Measurements from ENCODE around the gene COL4A2.
"Not testable (repeated sequence)": the region's sequence is repeated elsewhere in the genome, so short reads cannot be mapped to it uniquely, and the experiment has no call there.

The COL4A2 gene

DNA sequence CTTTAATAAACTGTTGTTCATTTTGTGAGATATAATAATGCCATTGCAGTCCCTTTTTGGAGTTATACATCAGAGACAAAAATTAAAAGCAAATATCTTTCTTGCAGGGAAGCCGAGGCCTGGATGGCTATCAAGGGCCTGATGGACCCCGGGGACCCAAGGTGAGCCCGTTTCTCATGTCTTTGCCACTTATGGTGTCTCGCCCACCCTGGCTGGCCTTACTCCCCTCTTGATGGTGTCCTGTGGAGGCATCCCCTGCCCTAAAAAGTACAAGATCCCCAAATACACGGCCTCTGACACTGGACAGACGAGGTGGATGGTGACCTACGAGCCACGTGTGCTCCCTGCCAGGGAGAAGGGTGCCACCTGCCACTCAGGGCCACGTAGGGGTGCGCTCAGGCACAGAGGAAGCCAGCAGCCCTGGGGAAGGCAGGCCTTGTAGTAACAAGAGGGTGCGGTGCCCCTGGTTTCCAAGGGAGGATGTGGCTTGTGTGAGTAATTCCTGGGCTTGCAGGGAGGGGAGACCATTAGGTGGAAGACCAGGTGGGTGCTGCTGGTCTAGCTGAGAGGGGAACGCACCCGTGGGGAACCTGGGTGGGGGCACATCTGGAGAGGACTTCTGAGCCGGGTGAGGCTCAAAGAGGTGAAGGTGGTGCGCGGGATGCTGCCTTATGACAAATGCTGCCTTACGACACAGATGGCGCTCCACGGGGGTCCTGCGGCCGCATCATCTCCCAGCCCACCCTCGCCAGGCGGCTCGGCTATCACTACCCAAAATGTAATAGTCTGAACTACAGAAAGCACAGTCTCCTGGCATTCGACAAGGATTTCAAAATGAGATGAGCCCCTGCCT is 138.9 kb downstream of the COL4A2 start:
- no peak for DNase-seq

DNA sequence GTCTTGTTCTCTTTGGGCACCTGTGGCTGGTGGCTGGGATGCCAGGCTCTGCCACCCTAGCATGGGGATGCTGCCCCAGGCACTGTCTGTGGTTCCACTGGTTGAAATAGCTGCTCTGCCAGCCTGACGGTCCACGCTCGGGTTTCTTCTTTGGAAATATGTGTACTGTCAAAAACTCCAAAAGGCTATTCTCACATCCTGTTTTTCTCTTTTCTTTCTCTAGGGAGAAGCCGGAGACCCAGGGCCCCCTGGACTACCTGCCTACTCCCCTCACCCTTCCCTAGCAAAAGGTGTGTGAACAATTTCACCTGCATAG is 139.4 kb downstream of the COL4A2 start:
- DNase-seq, result no peak

DNA sequence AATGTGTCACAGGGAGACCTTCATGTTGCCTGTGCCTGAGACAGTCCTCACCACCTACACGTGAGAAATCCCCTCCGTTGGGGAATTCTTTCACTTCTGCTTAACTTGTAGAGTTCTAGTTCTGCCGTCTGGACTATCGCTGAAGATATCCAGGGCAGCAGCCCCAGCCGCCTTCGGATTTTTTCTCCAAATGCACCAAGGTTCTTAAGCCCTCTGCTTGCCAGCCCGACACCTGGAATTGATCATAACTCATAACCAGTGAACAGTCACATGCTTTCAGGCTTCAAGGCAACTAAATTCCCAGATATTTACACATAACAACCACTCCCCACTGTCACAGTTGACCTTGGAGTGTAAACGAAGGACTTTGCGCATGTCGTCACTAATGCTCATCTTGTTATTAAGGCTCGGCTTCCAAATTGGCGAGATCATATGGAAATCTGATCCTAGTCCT is 140.0 kb downstream of the COL4A2 start:
- DNase-seq, result no peak

DNA sequence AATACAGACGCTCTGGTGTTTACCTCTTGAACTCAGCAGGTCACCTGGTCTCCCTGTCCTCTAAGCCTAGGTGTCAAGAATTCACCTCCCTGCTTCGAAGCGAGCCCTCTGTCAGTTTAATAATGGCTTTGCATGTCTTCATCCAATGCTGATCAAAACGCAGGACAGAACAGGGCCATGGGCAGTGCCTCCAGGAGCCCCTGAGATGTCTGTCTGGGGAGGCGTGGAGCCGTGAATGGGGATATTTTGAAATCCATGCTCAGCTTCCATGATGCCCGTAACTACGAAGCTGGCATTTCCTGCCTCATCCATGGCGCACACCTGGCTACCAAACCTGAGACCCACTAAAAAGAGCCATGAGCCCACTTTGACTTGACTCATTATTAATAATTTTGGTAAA is 140.7 kb downstream of the COL4A2 start:
- DNase-seq, result no peak

DNA sequence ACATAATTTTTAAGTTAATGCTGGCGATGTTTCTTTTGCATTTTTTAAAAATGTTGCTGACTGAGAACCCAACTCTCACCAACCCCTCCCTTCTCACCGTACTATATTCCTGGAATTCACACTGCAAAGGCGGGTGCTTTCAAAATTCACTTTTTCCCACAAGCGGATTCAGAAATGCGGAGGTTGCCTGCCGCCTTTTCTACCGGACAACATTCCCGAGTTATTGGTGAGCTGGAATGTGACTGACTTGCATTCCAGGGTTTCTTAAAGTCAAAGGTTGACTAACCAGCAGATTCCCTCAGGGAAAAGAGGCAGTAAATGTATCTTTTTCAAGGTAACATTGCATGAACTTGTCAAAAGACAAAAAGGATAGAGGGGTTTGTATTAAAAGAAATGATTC is 141.1 kb downstream of the COL4A2 start:
- no peak for DNase-seq

DNA sequence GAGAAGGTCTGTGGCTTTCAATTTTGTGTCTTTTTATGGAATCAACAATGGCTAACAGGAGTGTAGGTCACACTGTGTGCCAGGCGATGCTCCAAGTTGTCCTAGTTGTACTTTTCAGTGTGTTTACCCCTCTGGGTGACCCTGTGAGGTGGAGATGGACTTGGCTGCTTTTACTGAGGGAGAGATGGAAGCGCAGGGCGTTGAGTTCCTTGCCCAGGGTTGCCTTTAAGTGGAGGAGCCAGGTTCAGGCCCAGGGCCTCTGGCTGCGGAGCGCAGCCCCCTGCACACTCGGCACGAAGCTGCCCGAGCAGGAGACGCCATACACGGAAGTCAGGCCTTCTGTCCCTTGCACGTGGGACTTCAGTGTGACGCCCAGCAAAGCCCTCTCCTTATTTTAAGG is 141.6 kb downstream of the COL4A2 start:
- no peak for DNase-seq

DNA sequence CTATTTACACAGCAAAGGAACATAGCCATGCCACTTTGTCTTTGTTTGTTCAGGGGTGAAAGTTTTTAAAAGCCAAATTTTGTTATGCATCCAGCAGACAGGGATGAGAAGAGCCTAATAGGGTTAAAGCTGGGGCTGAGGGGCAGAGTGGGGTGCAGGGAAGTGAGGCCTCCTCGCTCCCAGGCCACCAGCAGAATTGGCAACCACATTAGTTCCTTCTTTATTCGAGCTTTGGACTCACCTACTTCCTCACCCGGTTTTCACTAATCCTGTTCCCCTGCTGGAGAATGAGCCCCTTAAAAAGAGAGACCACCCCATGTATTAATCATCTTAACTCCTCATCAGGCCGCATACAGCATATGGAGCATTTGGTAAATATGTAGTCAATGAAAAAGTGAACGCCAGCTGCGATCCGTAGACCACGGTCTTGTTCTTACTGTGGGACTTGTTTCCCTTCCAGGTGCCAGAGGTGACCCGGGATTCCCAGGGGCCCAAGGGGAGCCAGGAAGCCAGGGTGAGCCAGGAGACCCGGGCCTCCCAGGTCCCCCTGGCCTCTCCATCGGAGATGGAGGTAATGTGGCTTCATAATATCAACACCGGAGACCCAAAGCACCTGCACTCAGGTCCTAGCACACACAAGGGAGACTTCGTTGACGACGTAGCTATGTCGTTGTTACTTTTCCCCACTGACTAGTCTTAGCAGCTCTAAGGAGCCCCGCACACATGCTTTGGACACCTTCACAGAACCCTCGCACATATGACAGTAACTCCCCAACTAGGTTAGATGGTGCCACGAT is 142.3 kb downstream of the COL4A2 start:
- no peak for DNase-seq

DNA sequence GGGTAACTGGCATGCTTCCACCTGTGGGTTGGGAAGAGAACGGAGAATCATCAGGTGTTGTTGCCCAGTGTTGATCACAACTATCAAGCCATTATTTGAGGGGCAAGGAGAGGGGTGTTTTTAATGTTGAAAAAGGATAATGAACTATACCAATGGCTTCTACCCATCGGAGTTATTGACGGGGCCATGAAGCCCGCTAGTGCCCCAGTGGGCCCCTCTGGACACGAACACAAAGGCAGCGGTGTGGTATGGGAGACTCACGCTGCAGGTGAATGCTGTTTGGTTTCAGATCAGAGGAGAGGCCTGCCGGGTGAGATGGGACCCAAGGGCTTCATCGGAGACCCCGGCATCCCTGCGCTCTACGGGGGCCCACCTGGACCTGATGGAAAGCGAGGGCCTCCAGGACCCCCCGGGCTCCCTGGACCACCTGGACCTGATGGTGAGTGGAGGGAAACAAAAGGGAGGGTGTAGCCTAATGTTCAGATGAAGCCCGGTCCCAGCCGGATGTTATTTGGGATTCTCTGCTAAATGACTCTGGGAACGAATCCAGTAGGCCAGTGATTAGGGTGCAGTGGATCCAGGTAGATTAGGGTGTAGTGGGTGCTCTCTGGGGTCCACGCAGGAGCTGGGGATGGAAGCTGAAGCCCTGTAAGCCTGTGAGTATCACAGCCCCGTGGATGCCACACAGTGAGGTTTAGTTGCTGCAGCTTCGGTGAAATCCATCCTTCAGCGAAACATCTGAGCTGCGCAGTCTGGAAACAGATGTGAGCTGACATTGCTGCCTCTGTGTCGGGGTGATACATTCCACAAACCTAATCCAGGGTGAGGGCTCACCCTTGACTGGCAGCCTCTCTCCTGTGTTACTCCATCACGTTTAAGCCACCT is 143.2 kb downstream of the COL4A2 start:
- DNase-seq, result no peak

DNA sequence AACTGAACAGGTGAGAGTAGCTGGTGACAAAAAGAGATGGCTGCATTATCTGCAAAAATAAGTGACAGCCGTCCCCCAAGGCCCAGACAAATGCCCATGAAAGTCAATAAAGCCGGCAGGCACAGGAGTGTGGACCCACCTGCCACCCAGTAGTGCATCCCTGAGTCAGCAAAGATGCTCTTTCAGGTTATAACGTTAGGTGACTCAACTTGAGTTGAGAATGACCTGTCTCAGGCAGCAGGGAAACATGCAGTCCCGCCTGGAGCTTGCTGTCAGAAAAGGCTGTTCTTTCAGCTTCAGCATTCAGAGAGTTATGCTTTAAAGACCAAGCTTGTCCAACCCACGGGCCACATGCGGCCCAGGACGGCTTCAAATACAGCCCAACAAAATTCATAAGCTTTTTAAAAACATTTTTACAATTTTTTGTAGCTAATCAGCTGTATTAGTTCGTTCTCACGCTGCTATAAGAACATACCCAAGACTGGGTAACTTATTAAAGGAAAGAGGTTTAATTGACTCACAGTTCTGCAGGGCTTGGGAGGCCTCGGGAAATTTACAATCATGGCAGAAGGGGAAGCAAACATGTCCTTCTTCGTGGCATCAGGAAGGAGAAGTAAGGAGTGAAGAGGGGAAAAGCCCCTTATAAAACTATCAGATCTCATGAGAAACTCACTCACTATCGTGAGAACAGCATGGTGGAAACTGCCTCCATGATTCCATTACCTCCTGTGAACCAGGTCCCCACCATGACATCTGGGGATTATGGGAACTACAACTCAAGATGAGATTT is 144.1 kb downstream of the COL4A2 start:
- DNase-seq, result no peak

DNA sequence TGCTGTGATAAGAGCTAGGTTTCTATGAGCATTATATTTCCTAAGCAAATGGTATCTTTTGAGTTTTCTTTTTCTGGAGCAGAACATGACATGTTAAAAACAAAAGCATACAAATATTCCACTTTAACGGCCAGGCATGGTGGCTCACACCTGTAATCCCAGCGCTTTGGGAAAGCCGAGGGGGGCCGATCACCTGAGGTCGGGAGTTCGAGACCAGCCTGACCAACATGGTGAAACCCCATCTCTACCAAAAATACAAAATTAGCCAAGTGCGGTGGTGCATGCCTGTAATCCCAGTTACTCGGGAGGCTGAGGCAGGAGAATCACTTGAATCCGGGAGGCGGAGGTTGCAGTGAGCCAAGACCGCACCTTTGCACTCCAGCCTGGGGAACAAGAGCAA is 146.0 kb downstream of the COL4A2 start:
- DNase-seq, result not testable (repeated sequence)

DNA sequence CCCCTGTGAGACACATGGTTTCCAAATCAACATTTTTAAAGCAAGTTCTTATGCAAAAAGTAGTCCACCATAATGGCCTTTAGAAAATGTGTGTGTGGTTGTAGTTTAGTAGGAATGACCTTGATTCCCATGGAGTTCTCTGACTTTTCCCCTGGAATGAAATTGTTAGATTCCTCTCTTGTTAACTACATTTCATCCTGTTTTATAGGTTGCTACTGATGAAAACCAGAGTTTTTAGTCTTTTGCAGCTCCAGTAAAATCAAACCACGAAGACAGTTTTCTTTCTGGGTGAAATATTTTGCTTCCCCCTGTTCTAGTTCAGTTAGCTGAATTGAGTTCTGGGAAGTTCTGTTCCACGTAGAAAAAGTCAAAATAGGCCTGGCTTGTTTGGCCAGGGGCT is 146.7 kb downstream of the COL4A2 start:
- no peak for DNase-seq

DNA sequence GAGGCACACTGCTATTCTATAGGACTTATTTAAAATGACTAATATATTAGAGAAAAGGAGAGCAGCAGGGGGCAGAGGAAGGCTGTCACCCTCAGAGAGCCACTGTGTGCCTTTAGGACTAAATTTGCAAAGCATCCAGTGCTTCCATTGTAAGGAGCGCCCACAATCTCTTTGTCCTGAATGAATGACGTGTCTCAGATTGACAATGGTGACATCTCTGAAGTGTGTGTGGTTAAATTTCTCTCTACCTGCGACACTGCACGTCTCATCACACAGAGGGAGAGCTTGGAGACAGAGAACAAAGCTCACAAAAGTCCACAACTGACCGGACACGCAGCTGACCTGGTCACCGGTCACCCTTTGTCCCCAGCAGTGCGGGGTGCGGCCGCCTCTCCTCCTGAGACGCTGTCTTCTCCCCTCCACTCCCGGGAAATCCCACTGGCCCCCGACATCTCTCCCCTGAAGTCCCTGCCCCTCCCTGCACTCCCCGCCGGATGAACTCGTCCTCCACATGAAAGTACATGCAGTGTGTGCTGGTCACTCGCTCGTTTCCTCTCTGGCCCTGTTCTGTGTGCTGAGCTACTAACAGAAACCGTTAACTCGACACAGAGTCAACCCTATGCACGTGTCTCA is 147.3 kb downstream of the COL4A2 start:
- no peak for DNase-seq

DNA sequence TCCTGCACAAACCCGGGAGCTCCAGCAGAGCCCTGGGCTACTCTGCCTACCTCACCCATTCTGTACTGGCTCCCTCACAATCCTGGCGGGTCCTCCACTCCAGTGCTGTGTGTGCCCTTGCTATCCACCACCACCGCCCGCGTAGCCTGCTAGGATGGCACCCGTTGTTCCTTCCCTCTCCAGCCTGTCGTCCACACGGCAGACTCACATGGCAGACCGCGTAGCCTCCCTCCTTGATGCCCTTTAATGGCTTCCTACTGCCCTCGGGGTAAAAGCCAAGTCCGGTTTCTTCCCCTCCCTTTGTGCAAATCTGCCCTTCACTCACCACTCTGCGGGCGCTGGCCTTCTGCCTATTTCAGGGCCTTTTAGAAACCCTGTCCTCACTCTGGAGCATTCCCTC is 147.9 kb downstream of the COL4A2 start:
- DNase-seq, result no peak

DNA sequence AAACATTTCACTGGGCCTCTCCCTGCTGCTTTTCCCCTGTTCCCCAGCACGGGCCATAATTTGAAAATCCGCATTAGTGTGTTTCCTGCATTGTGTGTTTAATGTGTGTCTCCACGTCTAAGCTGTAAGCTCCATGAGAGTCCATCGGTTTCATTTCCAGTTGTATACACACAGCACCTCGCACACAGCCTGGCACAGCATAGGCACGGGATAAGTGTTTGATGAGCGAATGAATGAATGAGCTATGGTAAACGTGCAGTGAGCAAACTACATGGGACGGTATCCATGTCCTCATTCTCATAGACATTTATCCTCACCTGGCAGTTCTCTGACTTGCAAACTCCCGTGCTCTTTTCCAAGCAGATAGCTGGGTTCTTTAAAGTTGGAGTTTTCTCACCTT is 148.4 kb downstream of the COL4A2 start:
- DNase-seq, result no peak

DNA sequence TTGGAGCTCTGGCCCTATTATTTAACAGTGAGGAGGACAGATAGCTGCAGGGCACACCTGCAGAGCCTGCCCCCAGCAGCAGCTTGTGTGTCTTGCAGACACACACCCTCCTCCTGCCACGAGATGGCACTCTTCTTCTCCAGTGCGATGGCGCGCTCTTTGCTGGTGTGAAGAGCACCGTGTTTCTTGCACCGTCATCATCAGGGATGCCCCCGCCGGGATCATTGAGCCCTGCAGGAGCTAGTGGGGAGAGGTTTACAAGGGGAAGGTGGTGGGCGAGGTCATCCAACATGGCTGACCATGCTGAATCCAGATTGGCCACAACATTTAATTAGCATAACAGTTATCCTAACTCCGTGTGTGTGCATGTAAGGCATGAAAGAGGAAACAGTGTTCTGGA is 148.9 kb downstream of the COL4A2 start:
- peak; percentile 56 for DNase-seq

DNA sequence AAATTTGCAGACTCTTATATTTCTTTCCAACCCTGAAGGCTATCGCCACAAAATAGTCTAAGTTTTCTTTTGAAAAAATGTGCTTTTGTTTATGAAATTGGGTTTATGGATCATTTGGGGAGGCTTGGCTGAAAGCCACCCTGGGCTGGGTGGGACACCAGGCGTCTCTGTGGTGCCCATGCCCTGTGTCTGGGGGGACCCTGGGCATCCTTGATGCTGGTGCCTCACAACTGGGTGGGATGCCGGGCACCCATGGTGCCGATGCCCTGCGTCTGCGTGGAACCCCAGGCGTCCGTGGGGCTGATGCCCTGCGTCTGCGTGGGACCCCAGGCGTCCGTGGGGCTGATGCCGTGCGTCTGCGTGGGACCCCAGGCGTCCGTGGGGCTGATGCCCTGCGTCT is 149.5 kb downstream of the COL4A2 start:
- no peak for DNase-seq

DNA sequence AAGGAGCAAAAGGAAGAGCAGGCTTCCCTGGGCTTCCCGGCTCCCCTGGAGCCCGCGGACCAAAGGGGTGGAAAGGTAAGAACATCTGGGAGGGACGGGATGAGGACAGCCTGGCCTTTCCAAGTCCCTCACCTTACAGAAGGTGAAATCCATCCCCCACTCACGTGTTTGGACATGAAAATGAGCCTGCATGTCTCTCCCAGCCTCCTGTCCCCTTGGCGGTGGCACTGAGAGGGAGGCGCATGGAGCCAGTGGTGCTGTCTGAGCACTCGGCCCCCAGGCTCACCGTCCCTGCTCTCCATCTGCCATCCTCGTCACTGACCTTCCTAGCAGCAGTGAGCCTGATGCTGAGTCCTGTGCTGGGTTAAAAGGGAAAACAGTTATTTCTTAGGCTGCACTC is 150.3 kb downstream of the COL4A2 start:
- DNase-seq, result no peak

DNA sequence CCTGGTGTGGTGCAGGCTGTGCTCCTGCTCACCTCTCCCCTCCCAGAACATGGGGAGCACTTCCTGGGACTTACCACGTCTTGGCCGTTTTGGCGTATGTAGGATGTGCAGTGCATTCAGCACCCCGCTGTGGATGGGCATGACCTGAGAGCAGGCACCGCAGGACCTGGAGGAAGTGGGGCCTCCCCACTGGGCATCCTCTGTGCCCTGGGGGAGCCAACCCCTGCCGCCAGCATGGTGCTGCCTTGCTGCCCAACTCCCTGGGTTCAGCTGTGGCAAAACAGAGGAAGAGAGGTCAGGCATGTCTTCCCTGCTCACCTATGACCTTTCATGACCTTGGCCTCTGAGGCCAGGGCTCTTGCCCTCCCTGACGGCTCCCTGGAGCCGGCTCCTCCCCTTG is 150.9 kb downstream of the COL4A2 start:
- no peak for DNase-seq

DNA sequence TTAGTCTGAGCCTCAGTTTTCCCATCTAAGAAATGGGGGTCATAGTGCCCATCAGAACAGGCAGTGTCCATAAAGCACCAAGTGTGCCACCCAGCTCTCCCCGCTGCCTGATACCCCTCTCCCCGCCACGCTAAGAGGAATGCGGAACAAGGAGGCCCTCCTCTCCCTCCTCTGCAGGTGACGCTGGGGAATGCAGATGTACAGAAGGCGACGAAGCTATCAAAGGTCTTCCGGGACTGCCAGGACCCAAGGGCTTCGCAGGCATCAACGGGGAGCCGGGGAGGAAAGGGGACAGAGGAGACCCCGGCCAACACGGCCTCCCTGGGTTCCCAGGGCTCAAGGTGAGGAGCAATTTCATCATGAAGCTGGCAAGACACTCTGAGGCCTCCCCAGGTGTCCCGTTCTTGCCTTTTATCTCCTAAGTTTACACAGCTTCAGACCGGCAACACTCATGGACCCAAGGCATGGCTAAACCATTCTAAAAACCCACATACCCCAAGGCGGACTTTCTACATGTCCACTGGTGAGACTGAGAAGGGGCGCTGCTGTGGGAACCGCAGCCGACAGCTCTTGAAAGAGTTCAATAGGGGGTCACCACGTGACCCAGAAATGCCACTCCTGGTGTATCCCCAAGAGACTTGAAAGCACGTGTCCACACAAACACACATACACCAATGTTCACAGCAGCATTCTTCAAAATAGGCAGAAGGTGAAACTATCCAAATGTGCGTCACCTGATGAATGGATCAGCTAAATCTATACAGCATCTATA is 151.7 kb downstream of the COL4A2 start:
- DNase-seq, result no peak

DNA sequence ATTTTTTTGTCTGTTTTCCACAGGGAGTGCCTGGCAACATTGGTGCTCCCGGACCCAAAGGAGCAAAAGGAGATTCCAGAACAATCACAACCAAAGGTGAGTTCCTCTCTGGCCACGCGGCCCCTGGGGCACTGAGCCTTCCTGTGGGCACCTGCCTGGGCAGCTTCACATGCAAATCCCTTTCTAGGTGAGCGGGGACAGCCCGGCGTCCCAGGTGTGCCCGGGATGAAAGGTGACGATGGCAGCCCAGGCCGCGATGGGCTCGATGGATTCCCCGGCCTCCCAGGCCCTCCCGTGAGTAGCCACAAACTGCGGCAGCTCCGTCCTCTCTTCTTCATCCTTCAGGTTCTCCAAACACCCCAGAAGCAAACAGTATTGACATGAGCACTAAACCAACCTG is 155.0 kb downstream of the COL4A2 start:
- DNase-seq, result no peak

DNA sequence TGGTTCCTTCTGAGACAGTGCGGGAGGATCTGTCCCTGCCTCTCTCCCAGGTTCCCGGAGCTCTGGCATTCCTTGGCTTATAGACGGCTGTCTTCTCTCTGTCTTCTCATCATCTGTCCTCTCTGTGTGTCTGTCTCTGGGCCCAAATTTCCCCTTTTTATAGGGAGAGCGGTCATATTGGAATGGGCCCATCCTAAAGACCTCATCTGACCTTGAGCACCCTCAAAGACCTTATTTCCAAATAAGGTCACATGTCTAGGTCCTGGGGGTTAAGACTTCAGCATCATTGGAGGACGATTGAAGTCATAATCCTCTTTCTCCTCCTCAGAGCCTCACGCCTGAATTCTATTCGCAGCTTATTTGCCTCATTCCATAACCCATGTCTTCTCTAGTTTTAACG is 156.1 kb downstream of the COL4A2 start:
- DNase-seq, result no peak

Measured in activated CD4-positive, CD25-positive, alpha-beta regulatory T cell treated with anti-CD3 and anti-CD28 coated beads, Interleukin-2, amount 50 U/mL, for 72 hours (primary cell).